HUDEP-2 (cell line): ENCODE measurements around the gene LCORL.
A peak's percentile ranks its signal among the peaks of the same experiment; 100 is the strongest.
"Not testable (repeated sequence)": the region's sequence is repeated elsewhere in the genome, so short reads cannot be mapped to it uniquely, and the experiment has no call there.

Experiments used
- DNase-seq, 76 experiments: peaks; one replicate each; lab custom pipeline; 2025; ENCODE audit not compliant: unreplicated experiment in 76 of 76; lab: John Stamatoyannopoulos, UW

The LCORL gene

DNA sequence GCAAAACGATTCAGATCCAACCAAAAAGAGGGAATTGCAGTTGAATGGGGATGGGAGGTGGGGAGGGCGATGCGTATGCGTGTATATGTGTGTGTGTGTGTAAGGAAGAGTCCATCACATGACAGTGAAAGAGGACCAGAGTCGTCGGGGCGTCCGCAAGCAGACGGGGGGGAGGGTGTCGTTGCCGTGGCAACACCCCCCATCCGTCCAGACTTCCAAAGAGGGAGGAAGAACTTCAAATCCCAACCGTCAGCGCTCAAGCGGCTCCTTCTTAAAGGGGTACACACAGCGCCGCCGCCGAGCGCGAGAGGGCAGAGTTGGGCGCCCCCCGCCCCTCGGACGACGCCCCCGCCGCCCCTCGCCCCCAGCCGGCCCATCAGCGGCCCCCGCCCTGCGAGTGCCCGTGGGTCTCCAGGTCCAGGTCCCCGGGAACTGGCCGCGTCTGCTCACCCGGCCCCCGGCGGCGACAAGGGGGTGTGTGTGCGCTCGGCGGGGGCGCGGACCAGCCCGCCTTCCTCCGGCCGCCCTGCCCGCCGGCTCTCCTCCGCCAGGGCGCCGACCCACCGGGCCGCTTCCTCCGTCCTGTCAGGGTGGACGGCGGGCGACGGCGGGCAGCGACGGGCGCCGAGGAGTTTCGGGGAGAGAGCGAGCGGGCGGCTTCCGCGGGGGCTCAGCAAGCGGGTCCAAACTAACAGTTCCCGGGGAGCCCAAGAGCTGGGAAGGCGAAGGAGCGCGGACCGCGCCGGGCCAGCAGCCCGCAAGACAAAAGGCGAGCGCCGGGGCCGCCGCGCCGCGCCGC, 685 bp downstream of the LCORL start:
- peak in 54 of 76 experiments; percentile 1 to 58 (median 22) for DNase-seq

DNA sequence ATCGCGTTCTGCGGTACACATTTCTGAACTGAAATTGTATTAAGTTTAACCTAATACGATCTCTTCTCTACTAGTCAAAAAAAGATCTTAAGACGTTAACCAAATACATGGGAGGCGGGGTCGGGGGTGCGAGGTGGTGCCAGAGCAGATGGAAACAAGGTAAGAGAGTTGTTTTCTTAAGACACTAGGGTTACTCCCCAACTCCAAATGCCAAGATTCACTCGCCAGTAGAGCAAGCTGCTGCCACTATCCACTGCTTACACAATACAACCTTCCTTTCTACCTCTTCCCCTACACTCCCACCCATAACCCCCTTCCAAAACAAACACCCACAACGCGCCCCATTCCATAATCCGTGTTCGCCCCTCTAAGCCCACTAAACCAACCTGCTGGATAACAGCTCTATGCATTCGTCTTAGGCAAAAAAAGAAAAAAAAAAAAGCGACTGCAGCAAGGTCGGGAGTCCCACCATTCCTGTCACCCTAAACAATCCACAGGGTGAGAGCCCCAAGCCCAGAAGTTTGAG, 1.3 kb downstream of the LCORL start:
- DNase-seq: peak in 9 of 76 experiments; percentile 0 to 22 (median 5)

DNA sequence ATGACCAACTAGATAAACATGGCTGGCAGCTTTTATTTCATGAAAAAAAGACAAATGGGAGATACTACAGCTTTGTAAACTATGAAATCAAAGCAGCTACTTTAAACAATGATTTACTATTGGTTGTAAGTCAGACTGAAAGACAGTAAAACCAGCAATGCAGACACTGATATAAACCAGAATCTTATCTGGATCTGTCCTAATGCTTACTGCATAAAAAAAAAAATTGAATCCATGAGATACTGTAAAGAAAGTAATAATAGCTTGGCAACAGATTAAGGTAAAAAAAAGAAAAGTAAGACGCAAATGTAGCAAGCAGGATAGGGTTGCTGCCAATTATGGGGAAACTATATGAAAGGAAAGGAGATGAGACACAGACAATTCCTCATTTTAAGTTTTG, 7.3 kb downstream of the LCORL start:
- no peak for DNase-seq

DNA sequence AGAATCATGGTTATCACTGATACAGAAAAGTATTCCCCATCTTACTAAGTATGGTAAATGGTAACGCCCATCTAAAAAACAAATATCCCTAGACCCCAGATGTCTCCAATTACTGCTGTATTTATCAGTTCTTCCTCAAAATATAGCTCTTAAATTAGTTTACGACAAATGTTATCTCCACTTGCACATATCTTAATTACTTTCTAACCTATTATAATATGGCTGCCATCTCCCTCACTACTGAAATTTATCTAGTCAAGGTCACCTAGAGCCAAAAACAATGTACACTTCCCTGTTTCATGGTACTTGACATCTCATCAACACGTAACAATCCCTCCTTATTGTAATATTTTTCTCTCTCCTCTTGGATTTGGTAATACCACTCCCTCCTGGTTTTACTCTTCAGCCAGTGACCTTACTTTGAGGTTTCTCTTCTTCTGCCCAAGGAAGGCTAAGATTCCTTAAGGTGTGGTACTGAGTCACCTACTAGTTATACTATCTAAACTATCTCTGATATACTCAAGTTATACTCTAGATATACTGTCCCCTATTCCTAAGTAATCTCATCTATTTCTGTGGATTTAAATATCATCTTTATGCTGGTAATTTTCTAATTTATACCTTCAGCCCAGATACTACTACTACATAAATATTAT, 8.6 kb downstream of the LCORL start:
- DNase-seq: no peak

DNA sequence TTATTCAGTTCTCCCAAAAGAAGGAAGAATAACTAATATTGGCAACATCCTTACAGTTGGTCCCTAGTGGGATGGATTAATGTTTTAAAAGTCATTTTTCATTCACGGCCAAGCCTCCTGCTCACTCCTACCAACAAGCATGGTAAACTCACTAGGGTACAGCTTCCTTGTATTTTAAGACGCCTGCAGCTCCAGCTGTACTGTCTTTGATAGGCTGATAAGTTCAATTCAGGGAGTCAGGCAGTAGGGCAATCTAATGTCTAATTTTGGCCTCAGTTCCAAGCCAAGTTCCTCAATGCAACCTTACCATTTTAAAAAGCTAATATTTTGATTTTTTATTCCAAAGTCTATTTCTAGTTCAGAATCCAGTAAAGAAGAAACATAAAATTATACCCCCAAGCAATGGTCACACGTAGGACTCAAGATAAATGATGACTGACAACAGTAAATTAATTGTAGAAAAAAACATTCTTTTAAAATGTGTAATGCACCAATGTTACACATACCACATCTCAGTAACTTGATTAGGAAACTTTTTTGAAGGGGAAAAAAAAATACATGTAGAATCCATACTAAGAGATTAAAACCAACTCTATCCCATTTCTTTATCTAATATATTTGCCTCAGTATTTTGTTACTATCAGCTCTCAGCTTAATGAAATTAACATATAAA, 9.3 kb downstream of the LCORL start:
- peak in 22 of 76 experiments; percentile 0 to 42 (median 5) for DNase-seq

DNA sequence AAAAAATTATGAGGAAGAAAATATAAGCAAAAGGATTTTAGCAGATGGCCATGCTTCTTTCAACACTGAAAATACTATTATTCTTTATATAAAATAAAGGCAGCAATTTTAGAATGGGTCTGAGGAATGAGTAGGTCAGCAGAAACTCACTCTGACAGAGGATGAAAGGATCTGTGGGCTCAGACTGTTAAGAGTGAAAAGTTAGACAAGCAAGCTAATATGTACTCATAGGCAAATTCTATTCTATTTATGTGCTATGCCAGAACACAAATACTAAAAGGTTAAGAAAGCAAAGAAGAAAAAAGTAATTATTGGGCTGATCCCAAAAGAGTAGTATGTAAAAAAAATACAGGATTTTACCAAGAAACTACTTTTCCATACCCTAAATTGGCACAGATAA, 13.9 kb downstream of the LCORL start:
- no peak for DNase-seq

DNA sequence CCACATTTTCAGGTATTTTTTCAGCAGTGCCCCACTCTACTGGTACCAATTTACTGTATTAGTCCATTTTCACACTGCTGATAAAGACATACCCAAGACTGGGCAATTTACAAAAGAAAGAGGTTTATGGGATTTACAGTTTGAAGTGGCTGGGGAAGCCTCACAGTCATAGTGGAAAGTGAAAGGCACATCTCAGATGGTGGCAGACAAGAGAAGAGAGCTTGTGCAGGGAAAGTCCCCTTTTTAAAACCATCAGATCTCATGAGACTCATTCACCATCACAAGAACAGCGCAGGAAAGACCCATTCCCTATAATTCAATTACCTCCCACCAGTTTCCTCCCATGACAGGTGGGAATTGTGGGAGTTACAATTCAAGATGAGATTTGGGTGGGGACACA, 15.1 kb downstream of the LCORL start:
- not testable (repeated sequence) for DNase-seq

DNA sequence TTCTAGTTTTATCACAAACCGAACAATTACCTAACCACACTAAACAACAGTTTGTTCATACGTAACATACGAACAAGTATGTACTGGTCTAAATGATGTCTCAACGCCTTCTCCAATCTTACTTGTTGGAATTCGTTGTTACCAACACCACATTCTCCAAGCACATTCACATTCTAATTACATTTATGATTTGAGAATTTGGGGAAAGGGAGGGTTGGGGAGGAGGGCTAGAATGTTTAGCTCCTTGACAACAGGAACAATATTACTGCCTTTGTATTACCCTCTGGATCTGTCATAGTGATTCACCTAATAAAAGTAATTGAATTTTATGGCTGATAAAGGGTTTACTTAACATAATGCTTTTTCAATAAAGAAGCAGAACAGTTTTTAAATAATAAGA, 24.4 kb downstream of the LCORL start:
- DNase-seq: no peak

DNA sequence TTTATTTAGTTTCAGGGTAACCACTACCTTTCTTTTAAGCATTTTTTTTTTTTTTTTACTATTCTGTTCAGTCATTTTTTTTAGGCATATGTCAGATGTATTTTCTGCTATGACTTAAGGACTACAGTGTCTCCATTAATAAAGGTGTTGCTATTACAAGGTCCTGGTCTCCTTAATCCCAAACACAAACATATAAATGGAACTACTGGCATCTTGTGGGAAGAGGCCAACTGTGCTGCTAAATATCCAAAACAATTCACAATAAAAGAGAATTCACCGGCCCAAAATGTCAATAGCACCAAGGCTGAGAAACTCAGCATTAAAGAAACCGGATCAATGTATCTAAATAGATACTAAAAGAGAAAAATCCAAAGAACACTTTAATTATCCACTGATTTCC, 26.4 kb downstream of the LCORL start:
- DNase-seq: no peak

DNA sequence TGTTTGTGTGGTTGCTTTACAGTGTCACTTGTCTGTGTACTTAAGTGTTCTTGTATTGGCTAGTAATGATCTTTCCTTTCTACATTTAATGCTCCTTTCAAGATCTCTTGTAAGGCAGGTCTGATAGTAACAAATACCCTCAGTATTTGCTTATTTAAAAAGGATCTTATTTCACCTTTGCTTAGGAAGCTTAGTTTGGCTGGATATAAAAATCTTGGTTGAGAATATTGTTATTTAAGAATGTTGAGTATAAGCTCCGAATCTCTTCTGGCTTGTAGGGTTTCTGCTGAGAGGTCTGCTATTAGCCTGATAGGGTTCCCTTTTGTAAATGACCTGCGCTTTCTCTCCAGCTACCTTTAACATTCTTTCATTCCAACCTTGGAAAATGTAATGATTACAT, 35.7 kb downstream of the LCORL start:
- DNase-seq: no peak

DNA sequence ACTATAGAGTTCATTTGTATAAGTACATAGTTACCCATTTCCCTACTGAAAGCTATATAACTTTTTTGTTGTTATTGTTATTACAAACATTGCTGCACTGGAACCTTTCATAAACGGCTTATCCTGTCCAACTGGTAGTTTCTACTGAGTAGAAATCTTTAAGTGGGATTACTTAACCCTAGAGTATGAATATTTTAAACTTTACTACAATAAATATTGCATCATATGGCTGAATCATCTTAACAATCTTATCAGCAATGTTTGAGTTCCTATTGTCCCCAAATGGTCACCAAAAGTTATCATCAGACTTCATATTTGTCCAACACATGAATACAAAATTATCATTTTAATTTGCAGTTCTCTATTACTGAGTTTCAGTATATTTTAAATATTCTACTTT, 40.5 kb downstream of the LCORL start:
- no peak for DNase-seq

DNA sequence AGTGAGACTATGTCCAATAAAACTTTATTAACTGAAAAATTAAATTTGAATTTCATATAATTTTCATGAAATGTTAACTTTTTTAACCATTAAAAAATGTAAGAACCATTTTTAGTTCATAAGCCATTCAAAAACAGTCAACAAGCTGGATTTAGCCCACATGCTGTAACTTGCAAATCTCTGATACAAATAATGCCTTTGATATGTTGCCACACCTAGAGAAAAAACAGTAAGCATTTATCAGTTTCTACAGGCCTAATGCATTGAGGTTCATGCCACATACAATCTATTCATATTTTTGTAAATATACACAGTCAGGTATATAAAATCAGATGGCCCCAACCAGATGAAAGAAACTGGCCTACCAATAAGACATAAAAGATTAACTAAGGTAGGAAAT, 52.8 kb downstream of the LCORL start:
- DNase-seq: no peak

DNA sequence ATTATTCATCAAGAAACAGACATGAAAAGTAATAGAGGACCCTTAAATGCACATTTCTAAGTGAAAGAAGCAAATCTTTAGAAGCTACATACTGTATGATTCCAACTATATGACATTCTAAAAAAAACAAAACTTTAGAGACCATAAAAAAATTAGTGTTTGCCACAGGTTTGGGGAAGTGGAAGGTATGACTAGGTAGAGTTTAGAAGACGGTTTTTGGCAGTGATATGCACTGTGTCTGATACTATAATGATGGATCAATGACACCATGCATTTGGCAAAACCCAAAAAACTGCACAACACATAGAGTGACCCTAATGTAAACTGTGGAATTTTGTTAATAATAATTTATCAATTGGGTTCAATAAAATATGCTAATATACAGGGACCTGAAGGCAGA, 54.5 kb downstream of the LCORL start:
- no peak for DNase-seq

DNA sequence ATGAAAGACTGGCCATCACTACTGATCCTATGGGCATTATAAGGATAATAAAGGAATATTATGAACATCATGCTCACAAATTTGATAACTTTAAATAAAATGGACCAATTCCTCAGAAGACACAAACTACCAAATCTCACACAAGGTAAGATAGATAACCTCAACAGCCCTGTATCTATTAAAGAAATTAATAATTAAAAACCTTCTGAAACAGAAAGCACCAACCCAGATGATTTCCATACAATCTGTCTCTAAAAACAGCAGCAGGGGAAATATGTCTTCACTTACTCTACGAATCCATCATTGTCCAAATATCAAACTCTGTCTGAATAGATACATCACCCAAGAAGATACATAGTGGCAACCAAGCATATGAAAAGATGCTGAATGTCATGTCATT, 55.2 kb downstream of the LCORL start:
- no peak for DNase-seq

DNA sequence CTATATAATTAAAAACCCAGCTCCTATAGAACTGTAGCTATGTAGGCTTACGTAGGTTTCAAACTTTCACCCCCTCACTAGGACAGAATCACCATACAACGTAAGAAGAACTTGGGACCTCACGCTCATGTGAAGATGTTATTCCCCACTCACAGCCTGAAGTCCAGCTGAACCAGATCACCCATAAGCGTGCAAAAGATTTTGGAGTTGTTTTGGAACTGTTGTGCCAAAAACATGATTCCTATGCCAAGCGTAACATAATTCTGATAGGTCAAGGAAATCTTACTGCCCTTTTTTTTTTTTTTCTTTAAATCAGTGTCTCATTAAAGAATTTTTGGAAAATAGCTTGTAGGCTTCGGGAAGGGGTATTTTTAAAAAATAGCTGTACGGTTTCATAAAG, 57.0 kb downstream of the LCORL start:
- DNase-seq: no peak

DNA sequence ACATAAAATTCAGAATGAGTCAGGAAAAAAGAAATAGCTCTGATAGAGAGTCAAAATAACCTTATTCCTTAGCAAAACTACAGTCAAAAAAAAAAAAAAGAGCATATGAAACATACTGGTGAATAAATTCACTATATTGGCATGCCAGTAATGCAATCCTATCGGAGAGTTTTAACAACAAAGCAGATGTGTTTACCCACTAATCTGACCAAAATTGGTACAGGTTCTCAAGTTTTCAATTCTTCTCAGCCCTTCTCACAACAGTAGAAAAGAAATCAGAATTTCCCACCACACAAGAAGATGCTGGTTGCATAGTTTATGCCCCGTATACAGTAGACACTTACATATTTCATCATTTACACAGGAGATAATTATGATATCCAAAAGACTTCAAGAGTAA, 59.4 kb downstream of the LCORL start:
- no peak for DNase-seq

DNA sequence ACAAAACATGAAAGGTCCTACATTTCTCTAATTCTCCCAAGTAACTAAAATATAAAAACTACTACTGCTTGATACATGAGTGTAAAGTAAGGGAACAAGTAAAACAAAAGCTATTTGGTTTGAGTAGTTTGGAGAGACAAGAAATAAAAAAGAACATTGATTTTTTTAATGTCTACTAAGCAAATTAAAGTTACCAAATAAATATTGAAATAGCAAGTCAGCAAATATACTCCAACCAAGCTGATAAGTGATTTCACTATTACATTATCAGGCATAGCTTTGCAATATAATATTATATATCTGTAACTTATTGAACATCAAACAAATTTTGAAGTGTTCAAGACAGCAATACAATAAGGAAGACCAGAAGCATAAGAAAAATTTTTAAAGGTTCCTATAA, 60.3 kb downstream of the LCORL start:
- no peak for DNase-seq

DNA sequence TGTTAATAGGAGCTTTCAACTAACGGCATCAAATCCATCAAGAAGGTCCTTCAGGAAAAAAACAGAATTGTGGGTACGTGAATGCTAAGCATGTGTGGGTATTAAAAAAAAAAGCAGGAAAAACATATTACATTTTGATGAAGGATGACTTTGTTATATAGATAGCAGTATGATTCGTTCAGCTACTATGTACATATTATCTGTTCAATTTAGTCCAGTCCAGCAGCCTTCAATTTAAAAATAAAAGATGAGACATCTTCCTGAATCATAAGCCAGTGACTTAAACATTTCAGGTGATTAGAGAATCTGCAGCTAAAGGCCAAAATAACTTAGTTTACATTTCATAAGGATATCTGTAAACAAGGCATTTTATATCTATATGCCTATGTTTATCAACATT, 63.4 kb downstream of the LCORL start:
- DNase-seq: no peak

DNA sequence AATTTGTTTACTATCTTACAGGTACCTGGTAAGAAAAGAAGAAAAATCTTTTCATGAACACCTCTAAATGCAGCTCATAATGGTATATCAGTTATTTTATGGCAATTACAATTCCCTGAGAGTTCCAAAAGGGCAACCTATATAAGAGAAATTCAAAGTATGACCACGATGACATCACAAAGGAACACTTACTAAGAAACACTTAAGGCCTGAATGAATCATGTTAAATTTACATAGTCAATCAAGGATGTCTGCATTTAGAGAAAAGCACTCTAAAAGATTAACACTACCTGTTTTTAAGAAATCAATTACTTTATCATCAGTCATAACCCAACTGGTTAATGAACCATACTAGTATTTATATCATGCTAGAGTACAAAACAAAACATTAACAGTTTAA, 63.9 kb downstream of the LCORL start:
- no peak for DNase-seq

DNA sequence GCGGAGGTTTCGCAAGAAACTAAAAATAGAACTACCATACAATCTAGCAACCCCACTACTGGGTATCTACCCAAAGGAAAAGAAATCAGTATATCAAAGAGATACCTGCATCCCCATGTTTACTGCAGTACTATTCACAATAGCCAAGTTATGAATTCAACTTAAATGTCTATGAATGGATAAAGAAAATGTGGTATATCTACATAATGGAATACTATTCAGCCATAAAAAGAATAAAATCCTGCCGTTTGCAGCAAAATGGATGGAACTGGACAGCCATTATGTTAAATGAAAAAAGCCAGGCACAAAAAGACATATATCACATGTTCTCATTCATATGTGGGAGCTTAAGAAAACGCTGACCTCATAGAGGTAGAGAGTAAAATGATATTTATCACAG, 65.3 kb downstream of the LCORL start:
- no peak for DNase-seq

DNA sequence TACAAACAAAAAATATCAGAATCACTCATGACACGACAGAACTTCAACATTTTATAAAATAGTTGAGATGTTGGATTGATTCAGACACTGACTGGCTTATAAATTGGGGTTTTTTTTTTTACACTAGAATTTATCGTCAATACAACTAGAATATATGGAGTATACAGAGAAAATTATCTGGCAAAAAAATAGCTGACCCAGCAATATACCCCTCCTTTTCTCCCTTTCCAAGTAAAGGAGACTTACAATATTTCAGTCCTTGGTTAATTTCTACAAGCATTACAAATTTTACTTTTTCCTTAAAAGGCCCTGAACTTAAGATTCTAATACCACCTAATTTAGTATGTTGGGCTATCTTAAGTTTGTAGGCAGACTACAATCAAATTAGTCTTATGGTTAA, 76.3 kb downstream of the LCORL start:
- no peak for DNase-seq

DNA sequence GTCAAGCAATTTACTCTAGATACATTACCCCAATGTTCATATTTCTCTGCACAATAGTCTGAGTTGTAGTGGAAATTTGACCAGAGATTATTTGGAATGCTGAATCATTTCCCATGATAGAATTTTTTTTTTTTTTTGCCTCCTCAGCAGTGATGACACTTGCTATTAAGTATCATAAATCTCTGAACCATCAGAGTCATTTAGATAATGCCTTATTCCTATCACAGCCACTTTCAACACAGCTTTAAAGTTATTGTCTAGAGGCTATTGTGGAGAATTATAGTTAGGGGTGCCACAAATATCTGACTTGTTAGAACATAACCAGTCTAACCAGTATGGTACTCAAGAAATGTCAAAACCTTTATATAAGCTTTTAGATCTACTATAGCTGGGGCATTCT, 79.8 kb downstream of the LCORL start:
- DNase-seq: no peak
